Fibroblast of lung (primary cell): ENCODE data around the gene GRB2. TPM values are rescaled to one million over a fixed set of nuclear protein-coding genes. Genes with fewer than 3 reads are reported as not detected.

Experiments used
- DNase-seq, 2 donors: peaks; one replicate each; pipeline versions ENCODE4 v3.0.0 to v3.0.0-alpha.2; 2010; ENCODE audit warnings: low read depth in 2 of 2
- H2AFZ ChIP-seq: 2 replicates; pipeline ENCODE4 v1.5.1; 2012; ENCODE audit warnings: low read length, control low read depth, inconsistent platforms
- H3K27ac ChIP-seq: 2 replicates; pipeline ENCODE4 v1.5.1; 2011; ENCODE audit warnings: low read length, control low read depth; ENCODE audit not compliant: insufficient read depth
- H3K27me3 ChIP-seq: 2 replicates; pipeline ENCODE4 v1.5.1; 2011; ENCODE audit warnings: mild to moderate bottlenecking, low read length; ENCODE audit not compliant: control insufficient read depth, insufficient read depth
- H3K36me3 ChIP-seq: 2 replicates; pipeline ENCODE4 v1.5.1; 2011; ENCODE audit warnings: low read length; ENCODE audit not compliant: control insufficient read depth, insufficient read depth
- H3K4me1 ChIP-seq: 2 replicates; pipeline ENCODE4 v1.5.1; 2011; ENCODE audit warnings: low read length; ENCODE audit not compliant: control insufficient read depth, insufficient read depth; ENCODE audit errors: extremely low read depth
- H3K4me2 ChIP-seq: 2 replicates; pipeline ENCODE4 v1.5.1; 2011; ENCODE audit warnings: low read length, control low read depth; ENCODE audit not compliant: insufficient read depth; ENCODE audit errors: extremely low read depth
- H3K4me3 ChIP-seq, 4 experiments: fragments of 200-600 bp in 1 of 4; sonication (generic) in 1 of 4; replicated peaks in 1 of 4; 2 replicates each; pipeline ENCODE4 v1.5.1; 2011 to 2016; ENCODE audit warnings: low read length in 4 of 4, low read depth in 3 of 4, mild to moderate bottlenecking in 3 of 4, control low read depth in 2 of 4, inconsistent platforms in 1 of 4, mixed read lengths in 1 of 4; ENCODE audit not compliant: insufficient read depth in 1 of 4; ENCODE audit errors: control extremely low read depth in 1 of 4
- H3K79me2 ChIP-seq: 2 replicates; pipeline ENCODE4 v1.5.1; 2012; ENCODE audit warnings: mild to moderate bottlenecking, low read length, inconsistent platforms; ENCODE audit not compliant: control insufficient read depth, insufficient read depth
- H3K9ac ChIP-seq: 2 replicates; pipeline ENCODE4 v1.5.1; 2011; ENCODE audit warnings: mild to moderate bottlenecking, low read length, control low read depth; ENCODE audit not compliant: insufficient read depth
- H3K9me3 ChIP-seq: 2 replicates; pipeline ENCODE4 v1.5.1; 2012; ENCODE audit warnings: low read depth, low read length; ENCODE audit not compliant: control insufficient read depth, insufficient read depth
- H4K20me1 ChIP-seq: 2 replicates; pipeline ENCODE4 v1.5.1; 2011; ENCODE audit warnings: low read length; ENCODE audit not compliant: control insufficient read depth, insufficient read depth; ENCODE audit errors: extremely low read depth
- EZH2 ChIP-seq: IDR thresholded peaks from 2 replicates; pipeline ENCODE4 v1.5.1; 2012; ENCODE audit warnings: low read length, control low read depth, mild to moderate bottlenecking; ENCODE audit errors: missing control alignments
- polyA plus RNA-seq, 2 donors: library from polyadenylated mRNA; depleted of rRNA in 1 of 2; stranded (reverse) in 1 of 2; unstranded in 1 of 2; fragments of >200 nt; gene quantifications; 2 replicates each; pipeline ENCODE4 v1.2.1, GENCODE V29; 2011 to 2012; ENCODE audit warnings: missing spikeins in 1 of 2
- total RNA-seq: library from RNA; depleted of rRNA; stranded (reverse); fragments of >200 nt; gene quantifications from 2 replicates; pipeline ENCODE4 v1.2.1, GENCODE V29; 2014
- TF ChIP-seq, protein P1 (sequence below), 2 donors: IDR thresholded peaks in 1 of 2; conservative IDR thresholded peaks in 1 of 2; 1 replicate in 1 of 2; 2 replicates in 1 of 2; pipeline ENCODE4 v1.5.1; 2011 to 2012; ENCODE audit warnings: low read length in 2 of 2, control low read depth in 1 of 2, inconsistent platforms in 1 of 2, low read depth in 1 of 2, mild to moderate bottlenecking in 1 of 2

The GRB2 gene
- total and polyA plus RNA-seq, 2 donors (not counting 1 experiment from before 2014, with no cell fraction given) = 68.9 to 69.7 TPM

DNA sequence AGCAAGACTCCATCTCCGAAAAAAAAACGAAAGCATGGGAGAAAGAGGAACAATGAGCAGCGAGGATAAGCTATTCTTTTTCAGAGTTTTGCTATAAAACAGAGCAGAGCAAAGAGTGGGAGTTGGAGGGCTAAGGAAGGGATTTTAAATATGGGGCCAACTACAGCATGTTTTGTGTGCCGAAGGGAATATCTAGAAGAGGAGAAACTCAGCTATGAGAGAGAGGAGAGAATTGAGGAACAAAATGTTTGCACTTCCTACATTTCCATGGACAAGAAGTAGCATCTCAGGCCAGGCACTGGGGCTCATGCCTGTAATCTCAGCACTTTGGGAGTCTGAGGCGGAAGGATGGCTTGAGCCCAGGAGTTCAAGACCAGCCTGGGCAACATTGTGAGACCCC is 13.1 kb upstream of the GRB2 start:
- Histone ChIP-seq H3K9me3 (no peaks in the 10 kb centered on the region), H3K4me2 (no peak overlapping the region), H4K20me1 (no peaks in the 10 kb centered on the region), H2AFZ (no peak overlapping the region), H3K79me2 (no peaks in the 10 kb centered on the region), H3K9ac (no peak overlapping the region), H3K36me3 (no peaks in the 10 kb centered on the region), H3K27ac (no peak overlapping the region), H3K27me3 (peaks cover 9% of the 10 kb centered on the region), H3K4me3 (no peak overlapping the region), H3K4me1 (no peaks in the 10 kb centered on the region)
- DNase-seq = no peak
- TF ChIP-seq, protein P1, sequence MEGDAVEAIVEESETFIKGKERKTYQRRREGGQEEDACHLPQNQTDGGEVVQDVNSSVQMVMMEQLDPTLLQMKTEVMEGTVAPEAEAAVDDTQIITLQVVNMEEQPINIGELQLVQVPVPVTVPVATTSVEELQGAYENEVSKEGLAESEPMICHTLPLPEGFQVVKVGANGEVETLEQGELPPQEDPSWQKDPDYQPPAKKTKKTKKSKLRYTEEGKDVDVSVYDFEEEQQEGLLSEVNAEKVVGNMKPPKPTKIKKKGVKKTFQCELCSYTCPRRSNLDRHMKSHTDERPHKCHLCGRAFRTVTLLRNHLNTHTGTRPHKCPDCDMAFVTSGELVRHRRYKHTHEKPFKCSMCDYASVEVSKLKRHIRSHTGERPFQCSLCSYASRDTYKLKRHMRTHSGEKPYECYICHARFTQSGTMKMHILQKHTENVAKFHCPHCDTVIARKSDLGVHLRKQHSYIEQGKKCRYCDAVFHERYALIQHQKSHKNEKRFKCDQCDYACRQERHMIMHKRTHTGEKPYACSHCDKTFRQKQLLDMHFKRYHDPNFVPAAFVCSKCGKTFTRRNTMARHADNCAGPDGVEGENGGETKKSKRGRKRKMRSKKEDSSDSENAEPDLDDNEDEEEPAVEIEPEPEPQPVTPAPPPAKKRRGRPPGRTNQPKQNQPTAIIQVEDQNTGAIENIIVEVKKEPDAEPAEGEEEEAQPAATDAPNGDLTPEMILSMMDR (conservative IDR thresholded peaks at IDR 0.05 in 1 of 2, IDR thresholded peaks at IDR 0.05 in 1 of 2; ENCODE audit: low read depth in 1 of 2, low read length in 2 of 2) = no peak

DNA sequence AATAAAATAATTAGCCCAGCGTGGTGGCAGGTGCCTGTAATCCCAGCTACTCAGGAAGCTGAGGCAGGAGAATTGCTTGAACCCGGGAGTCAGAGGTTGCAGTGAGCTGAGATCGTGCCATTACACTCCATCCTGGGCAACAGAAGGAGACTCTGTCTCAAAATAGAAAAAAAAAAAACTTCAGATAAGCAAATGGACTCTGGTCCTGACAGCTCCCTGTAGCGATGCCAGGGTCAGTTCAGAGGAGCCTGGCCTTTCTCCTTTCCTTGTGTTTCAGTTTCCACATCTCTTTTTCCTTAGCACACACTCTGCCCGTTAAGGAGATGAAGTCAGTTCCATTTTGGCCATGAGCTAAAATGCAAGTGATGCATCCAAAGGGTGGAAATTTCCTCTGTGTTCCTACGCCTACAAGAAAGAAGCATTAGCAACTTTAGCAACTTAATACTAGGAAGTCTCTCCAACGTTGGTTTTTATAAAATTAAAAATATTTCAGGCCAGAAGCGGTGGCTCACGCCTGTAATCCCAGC is 11.6 kb upstream of the GRB2 start:
- TF ChIP-seq, protein P1 (conservative IDR thresholded peaks at IDR 0.05 in 1 of 2, IDR thresholded peaks at IDR 0.05 in 1 of 2; ENCODE audit: low read depth in 1 of 2, low read length in 2 of 2) = no peak
- TF ChIP-seq EZH2 = no peak
- peaks cover 9% of the 10 kb centered on the region for H3K27me3 ChIP-seq
- no peak for DNase-seq
- no peaks in the 10 kb centered on the region for H3K4me1 ChIP-seq
- H3K36me3 ChIP-seq = no peaks in the 10 kb centered on the region
- no peak overlapping the region for H3K4me3 ChIP-seq
- H3K9me3 ChIP-seq = no peaks in the 10 kb centered on the region
- H4K20me1 ChIP-seq = no peaks in the 10 kb centered on the region
- no peaks in the 10 kb centered on the region for H3K79me2 ChIP-seq
- no peak overlapping the region for H3K27ac ChIP-seq
- H3K9ac ChIP-seq = no peak overlapping the region
- no peak overlapping the region for H2AFZ ChIP-seq
- no peak overlapping the region for H3K4me2 ChIP-seq

DNA sequence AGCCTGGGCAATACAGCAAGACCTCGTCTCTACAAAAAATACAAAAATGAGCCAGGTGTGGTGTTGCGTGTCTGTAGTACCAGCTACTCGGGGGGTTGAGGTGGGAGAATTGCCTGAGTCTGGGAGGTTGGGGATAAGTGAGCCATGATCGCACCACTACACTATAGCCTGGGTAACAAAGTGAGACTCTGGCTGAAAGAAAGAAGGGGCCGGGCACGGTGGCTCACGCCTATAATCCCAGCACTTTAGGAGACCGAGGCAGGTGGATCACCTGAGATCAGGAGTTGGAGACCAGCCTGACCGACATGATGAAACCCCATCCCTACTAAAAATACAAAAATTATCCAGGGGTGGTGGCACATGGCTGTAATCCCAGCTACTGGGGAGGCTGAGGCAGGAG is 10.5 kb upstream of the GRB2 start:
- no peaks in the 10 kb centered on the region for H3K79me2 ChIP-seq
- H3K9ac ChIP-seq = no peak overlapping the region
- H3K27ac ChIP-seq = no peak overlapping the region
- no peak overlapping the region for H2AFZ ChIP-seq
- H4K20me1 ChIP-seq = no peaks in the 10 kb centered on the region
- TF ChIP-seq EZH2 = no peak
- TF ChIP-seq, protein P1 (conservative IDR thresholded peaks at IDR 0.05 in 1 of 2, IDR thresholded peaks at IDR 0.05 in 1 of 2; ENCODE audit: low read depth in 1 of 2, low read length in 2 of 2) = no peak
- H3K4me2 ChIP-seq = no peak overlapping the region
- no peak overlapping the region for H3K4me3 ChIP-seq
- H3K4me1 ChIP-seq = no peaks in the 10 kb centered on the region
- H3K9me3 ChIP-seq = no peaks in the 10 kb centered on the region
- H3K36me3 ChIP-seq = no peaks in the 10 kb centered on the region
- DNase-seq = no peak
- peaks cover 9% of the 10 kb centered on the region for H3K27me3 ChIP-seq
